Pancreas (tissue), 10 donors: ENCODE results near the gene SHQ1. TPM values are rescaled to one million over a fixed set of nuclear protein-coding genes. Genes with fewer than 3 reads are reported as not detected.

Source experiments
- ATAC-seq, 4 donors: fragments of 200-7000 bp; cut with Tn5 transposase; one replicate each; pipeline versions ENCODE4 v1.8.0 to v1.9.1; 2020; ENCODE audit warnings: mild to moderate bottlenecking in 4 of 4, moderate library complexity in 4 of 4
- DNase-seq, 6 donors: peaks; one replicate each; pipeline ENCODE4 v3.0.0-alpha.2; 2020
- FAIRE-seq: peaks from 2 replicates; lab custom pipeline; 2012; peaks lifted over from hg19 to GRCh38; lab: Jason Lieb, UNC
- H3K27ac ChIP-seq, 4 donors: fragments of 200-600 bp; sonication (generic); 1 replicate in 3 of 4; 2 replicates in 1 of 4; pipeline versions ENCODE4 v1.5.0 to v1.8.0; 2020
- H3K27me3 ChIP-seq, 4 donors: fragments of 200-600 bp; one replicate each; pipeline ENCODE4 v1.8.0; 2021
- H3K36me3 ChIP-seq, 3 donors: fragments of 200-600 bp; sonication (generic) in 1 of 3; one replicate each; pipeline versions ENCODE4 v1.5.0 to v1.8.0; 2020 to 2021
- H3K4me1 ChIP-seq, 3 donors: fragments of 200-600 bp; one replicate each; pipeline ENCODE4 v1.8.0; 2021
- H3K4me3 ChIP-seq, 4 donors: fragments of 200-600 bp; sonication (generic) in 2 of 4; one replicate each; pipeline versions ENCODE4 v1.5.0 to v1.8.0; 2020 to 2021
- H3K9me3 ChIP-seq, 4 donors: fragments of 200-600 bp; one replicate each; pipeline ENCODE4 v1.8.0; 2021
- CTCF ChIP-seq, 4 donors: fragments of 200-600 bp; sonication (generic) in 3 of 4; IDR thresholded peaks; one replicate each; pipeline versions ENCODE4 v1.5.0 to v1.8.0; 2021; ENCODE audit warnings: antibody characterized with exemption in 4 of 4
- WGBS, 2 donors: extraction: QIAGEN DNeasy Blood & Tissue Kit; methylation state at CpG; one replicate each; pipeline ENCODE4 v1.1.7; 2013; 5-methylcytosine and 5-hydroxymethylcytosine counted together
- intact Hi-C, 3 donors: fragments of 100-400 bp; cut with DNase I; formaldehyde crosslinking; loops; one replicate each; pipeline versions ENCODE4 v1.11.1 to v1.14.2; 2022
- polyA plus RNA-seq, 2 donors: library from polyadenylated mRNA; stranded (reverse); fragments of 200-250 nt; gene quantifications; one replicate each; pipeline ENCODE4 v1.2.3, GENCODE V29; 2013
- total RNA-seq, 6 donors: library from RNA; stranded (reverse); fragmentation: NEBNext Ultra II Directional in 4 of 6; extraction: Animal tissue kit (Norgen Biotek cat#: 25700) in 4 of 6; gene quantifications; one replicate each; pipeline versions ENCODE4 v1.2.1 to v1.2.4, GENCODE V29; 2021 to 2023
- donor health status: healthy with polysubstance abuse.
- donor health status: DM: no; HTN: no; CAD: no; lungs with moderate emphysema.
- donor health status: DM: no; HTN: no; CAD: no.
- donor health status: control.
- donor health status: control.
- donor health status: Bipolar disorder and iron deficiency.
- donor health status: DM: yes; HTN: yes; CAD: no.
- donor health status: DM: no; HTN: no; CAD: no.
- donor health status: DM: no; HTN: no; CAD: no.
- donor health status: DM: yes; HTN: yes; CAD: no.

SHQ1 gene
- total and polyA plus RNA-seq, 8 donors: 4.1 to 13.4 (median 7.9) TPM

DNA sequence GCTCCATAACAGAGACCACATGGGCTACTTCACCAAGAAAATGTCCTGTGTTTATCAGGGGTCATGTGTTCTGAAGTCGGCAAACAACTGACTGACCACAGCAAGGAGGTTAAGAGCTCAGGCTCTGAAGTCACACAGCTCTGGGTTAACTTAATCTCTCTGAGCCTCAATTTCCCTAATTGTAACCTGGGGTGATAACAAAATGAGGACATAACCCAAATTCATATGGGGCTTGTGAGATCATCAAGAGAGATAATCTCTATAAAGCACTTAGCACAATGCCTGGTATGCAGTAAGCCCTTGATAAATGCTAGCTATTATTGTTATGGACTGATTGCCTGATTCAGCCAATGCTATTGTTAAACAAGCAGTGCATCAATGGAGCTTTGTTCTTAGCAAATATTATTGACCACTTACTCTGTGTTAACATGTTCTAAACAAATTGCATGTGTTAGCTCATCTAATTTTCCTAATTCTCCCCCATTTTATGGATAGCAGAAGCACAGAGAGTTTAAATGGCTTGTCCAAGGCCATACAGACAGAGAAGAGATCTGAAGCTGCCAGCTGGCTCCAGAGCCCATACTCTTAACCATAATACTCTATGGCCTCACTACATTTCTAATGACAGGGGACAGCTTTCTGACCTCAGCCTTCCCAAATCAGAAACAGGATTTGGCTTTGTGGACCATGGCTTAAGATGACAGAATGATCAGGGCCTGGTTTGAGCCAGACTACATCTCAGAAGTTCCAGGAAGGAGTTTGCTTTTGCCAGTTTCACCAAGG, 78.3 kb downstream of the SHQ1 start:
- WGBS, 2 donors: 94 to 95% methylated on average over 1 of the region's 1 CpG
- Histone ChIP-seq H3K27me3 (no peaks in the 10 kb centered on the region), H3K4me3 (no peak overlapping the region), H3K27ac (no peak overlapping the region), H3K9me3 (no peaks in the 10 kb centered on the region), H3K4me1 (no peaks in the 10 kb centered on the region), H3K36me3 (no peaks in the 10 kb centered on the region)
- TF ChIP-seq CTCF (IDR thresholded peaks at IDR 0.05): no peak
- FAIRE-seq: no peak
- intact Hi-C loops: no loop called here
- no peak for ATAC-seq
- no peak for DNase-seq

DNA sequence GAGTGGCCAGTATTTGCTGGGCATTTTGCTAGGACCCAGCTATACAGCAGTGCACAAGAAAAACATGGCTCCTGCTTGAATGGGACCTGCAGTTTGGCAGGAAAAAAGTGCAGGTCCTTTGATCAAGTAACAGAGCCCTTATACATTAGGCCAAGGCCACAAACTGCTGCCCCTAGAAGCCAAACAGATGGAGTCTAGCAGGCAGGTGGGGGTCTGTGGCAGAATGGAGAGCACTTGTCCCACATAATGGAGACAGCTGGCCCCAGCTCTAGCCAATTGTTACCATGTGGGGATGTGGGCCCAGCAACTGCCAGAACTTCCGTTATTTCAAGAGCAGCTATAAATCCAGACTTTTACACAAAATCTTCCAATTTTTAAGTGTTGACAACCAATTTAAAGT, 79.3 kb downstream of the SHQ1 start:
- intact Hi-C loops: no loop called here
- FAIRE-seq: no peak
- Histone ChIP-seq H3K36me3 (no peaks in the 10 kb centered on the region), H3K27ac (no peak overlapping the region), H3K4me1 (no peaks in the 10 kb centered on the region), H3K4me3 (no peak overlapping the region), H3K27me3 (no peaks in the 10 kb centered on the region), H3K9me3 (no peaks in the 10 kb centered on the region)
- TF ChIP-seq CTCF (IDR thresholded peaks at IDR 0.05): no peak
- ATAC-seq: no peak
- WGBS, 2 donors: 95 to 97% methylated on average over 1 of the region's 1 CpG
- no peak for DNase-seq

- intact Hi-C loops: no loop called here
- no peak for FAIRE-seq
Observed at GRCh38 chr3:72768481-72768880, 79.8 kb downstream of the SHQ1 start.

GRCh38 chr3:72768006-72768441, 80.2 kb downstream of the SHQ1 start:
- no peaks in the 10 kb centered on the region for H3K9me3 ChIP-seq
- no peak for TF ChIP-seq CTCF (IDR thresholded peaks at IDR 0.05)
- no peaks in the 10 kb centered on the region for H3K4me1 ChIP-seq
- intact Hi-C loops: no loop called here
- ATAC-seq (no peak), DNase-seq (no peak), FAIRE-seq (no peak)
- 66 to 71% methylated on average over 5 of the region's 5 CpGs for WGBS, 2 donors
- H3K4me3 ChIP-seq: no peak overlapping the region
- H3K27me3 ChIP-seq: no peaks in the 10 kb centered on the region
- no peak overlapping the region for H3K27ac ChIP-seq
- H3K36me3 ChIP-seq: no peaks in the 10 kb centered on the region

More at GRCh38 chr3:72768481-72768880, 79.8 kb downstream of the SHQ1 start:
- Histone ChIP-seq H3K27me3 (no peaks in the 10 kb centered on the region), H3K4me1 (no peaks in the 10 kb centered on the region), H3K27ac (no peak overlapping the region), H3K36me3 (no peaks in the 10 kb centered on the region), H3K4me3 (no peak overlapping the region), H3K9me3 (no peaks in the 10 kb centered on the region)
- ATAC-seq (no peak), DNase-seq (no peak)
- 87 to 91% methylated on average over 6 of the region's 6 CpGs for WGBS, 2 donors
- no peak for TF ChIP-seq CTCF (IDR thresholded peaks at IDR 0.05)

DNA sequence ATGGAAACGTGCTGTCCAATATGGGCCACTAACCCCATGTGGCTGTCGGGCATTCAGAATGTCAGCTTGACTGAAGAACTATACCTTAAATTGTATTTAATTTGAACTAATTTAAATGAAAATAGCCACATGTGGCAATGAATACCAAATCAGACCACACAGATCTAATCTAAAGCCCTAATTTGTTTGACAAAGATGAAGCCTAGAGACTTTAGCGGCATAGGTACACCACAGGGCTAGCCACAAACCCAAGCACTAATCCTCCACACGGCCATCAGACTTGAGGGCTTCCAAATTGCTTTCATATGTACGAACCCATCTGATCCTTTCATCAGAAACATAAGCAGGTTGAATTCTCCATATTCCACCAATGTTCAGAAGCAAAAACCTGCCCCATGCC, 81.4 kb downstream of the SHQ1 start:
- intact Hi-C loops: no loop called here
- Histone ChIP-seq H3K4me3 (no peak overlapping the region), H3K9me3 (no peaks in the 10 kb centered on the region), H3K36me3 (no peaks in the 10 kb centered on the region), H3K27ac (no peak overlapping the region), H3K4me1 (no peaks in the 10 kb centered on the region), H3K27me3 (no peaks in the 10 kb centered on the region)
- DNase-seq (no peak), FAIRE-seq (no peak), ATAC-seq (no peak)
- TF ChIP-seq CTCF (IDR thresholded peaks at IDR 0.05): no peak
- WGBS, 2 donors: 94 to 99% methylated on average over 5 of the region's 5 CpGs
